K562 (cell line): ENCODE data around the gene DIMT1. TPM values are rescaled to one million over a fixed set of nuclear protein-coding genes. Genes with fewer than 3 reads are reported as not detected.

Experiments
- BACH1 ChIP-seq: fragments of 200-800 bp; sonication (Bioruptor generic); IDR thresholded peaks from 2 replicates; pipeline ENCODE4 v1.6.1; 2016; ENCODE audit warnings: missing genetic modification characterization, missing compliant biosample characterization
- CHD4 ChIP-seq: fragments of 200-600 bp; sonication (generic); IDR thresholded peaks from 3 replicates; pipeline ENCODE4 v1.6.1; 2012; ENCODE audit warnings: low read depth, mild to moderate bottlenecking, mixed read lengths, low read length, inconsistent platforms; ENCODE audit not compliant: insufficient read depth, insufficient replicate concordance, poor library complexity, severe bottlenecking
- HDAC1 ChIP-seq, 2 experiments: fragments of 450-650 bp; IDR thresholded peaks; 2 replicates each; pipeline ENCODE4 v1.6.1; 2016 to 2017; ENCODE audit warnings: inconsistent platforms in 1 of 2, mild to moderate bottlenecking in 1 of 2, moderate library complexity in 1 of 2
- HMGN3 ChIP-seq: IDR thresholded peaks from 2 replicates; pipeline ENCODE4 v1.6.1; 2011; ENCODE audit warnings: borderline replicate concordance, low read depth, mild to moderate bottlenecking, mixed read lengths, low read length; ENCODE audit not compliant: insufficient read length; ENCODE audit errors: extremely low read depth
- JUND ChIP-seq, 2 experiments: IDR thresholded peaks; 2 replicates in 1 of 2; 3 replicates in 1 of 2; pipeline ENCODE4 v1.6.1; 2011; ENCODE audit warnings: borderline replicate concordance in 2 of 2, low read depth in 2 of 2, low read length in 2 of 2, improper control_type of control experiment in 1 of 2, missing biosample characterization in 1 of 2, missing genetic modification characterization in 1 of 2, missing genetic modification reagents in 1 of 2
- MTA1 ChIP-seq: fragments of 450-650 bp; IDR thresholded peaks from 2 replicates; pipeline ENCODE4 v1.6.1; 2017; ENCODE audit warnings: borderline replicate concordance
- MTA3 ChIP-seq: fragments of 450-650 bp; formaldehyde crosslinking; IDR thresholded peaks from 2 replicates; pipeline ENCODE4 v1.6.1; 2017; ENCODE audit warnings: mild to moderate bottlenecking, borderline replicate concordance
- POLR2AphosphoS2 ChIP-seq: IDR thresholded peaks from 2 replicates; pipeline ENCODE4 v1.6.1; 2012; ENCODE audit warnings: low read length, improper control_type of control experiment
- SIRT6 ChIP-seq: IDR thresholded peaks from one replicate; pipeline ENCODE4 v1.6.1; 2012; ENCODE audit warnings: low read depth, mild to moderate bottlenecking, control low read depth, inconsistent platforms, low read length, moderate library complexity
- SUPT5H ChIP-seq: fragments of 450-650 bp; IDR thresholded peaks from 2 replicates; pipeline ENCODE4 v1.6.1; 2016
- TEAD1 ChIP-seq, 2 experiments: fragments of 450-650 bp in 1 of 2; sonication (generic) in 1 of 2; formaldehyde crosslinking; IDR thresholded peaks; 2 replicates each; pipeline versions ENCODE4 v1.4.0 to v1.8.0; 2020 to 2022; ENCODE audit warnings: mild to moderate bottlenecking in 2 of 2, missing genetic modification reagents in 1 of 2
- TEAD4 ChIP-seq, 2 experiments: sonication (generic) in 1 of 2; formaldehyde crosslinking in 1 of 2; IDR thresholded peaks; 2 replicates each; pipeline versions ENCODE4 v1.6.1 to v1.8.0; 2012 to 2022; ENCODE audit warnings: borderline replicate concordance in 1 of 2, inconsistent platforms in 1 of 2, low read length in 1 of 2, mild to moderate bottlenecking in 1 of 2, missing genetic modification reagents in 1 of 2
- THRAP3 ChIP-seq: fragments of 450-650 bp; IDR thresholded peaks from 2 replicates; pipeline ENCODE4 v1.6.1; 2016; ENCODE audit warnings: mild to moderate bottlenecking, inconsistent platforms, borderline replicate concordance
- TSC22D4 ChIP-seq: fragments of 450-650 bp; IDR thresholded peaks from 2 replicates; pipeline ENCODE4 v1.6.1; 2016; ENCODE audit warnings: missing genetic modification characterization, missing biosample characterization, control low read depth
- XRCC4 ChIP-seq: IDR thresholded peaks from one replicate; pipeline ENCODE4 v1.6.1; 2011; ENCODE audit not compliant: insufficient read depth, insufficient read length; ENCODE audit errors: extremely low read depth
- ZBTB49 ChIP-seq: sonication (generic); formaldehyde crosslinking; IDR thresholded peaks from 2 replicates; pipeline ENCODE4 v1.8.0; 2022; ENCODE audit warnings: missing genetic modification reagents, mild to moderate bottlenecking, borderline replicate concordance
- ZBTB8A ChIP-seq: fragments of 450-650 bp; IDR thresholded peaks from 2 replicates; pipeline ENCODE4 v1.6.1; 2018; ENCODE audit warnings: mild to moderate bottlenecking, moderate library complexity; ENCODE audit not compliant: partially characterized antibody
- ZNF324 ChIP-seq: fragments of 250-450 bp; sonication (Bioruptor Pico); IDR thresholded peaks from 2 replicates; pipeline ENCODE4 v1.4.0; 2020; ENCODE audit warnings: mild to moderate bottlenecking
- ZNF347 ChIP-seq: fragments of 450-650 bp; formaldehyde crosslinking; IDR thresholded peaks from 2 replicates; pipeline ENCODE4 v1.4.0; 2020; ENCODE audit warnings: low read depth, mild to moderate bottlenecking, moderate library complexity
- ZNF408 ChIP-seq: fragments of 250-450 bp; sonication (Bioruptor Pico); IDR thresholded peaks from 2 replicates; pipeline ENCODE4 v1.4.0; 2020; ENCODE audit warnings: low read depth, mild to moderate bottlenecking, moderate library complexity
- ZNF57 ChIP-seq: fragments of 450-650 bp; formaldehyde crosslinking; IDR thresholded peaks from 2 replicates; pipeline ENCODE4 v1.4.0; 2020; ENCODE audit warnings: mild to moderate bottlenecking, moderate library complexity
- polyA plus RNA-seq, 8 experiments: library from polyadenylated mRNA; depleted of rRNA in 4 of 8; stranded (reverse) in 5 of 8; unstranded in 3 of 8; fragments of >200 nt; fragmentation: Nextera tagmentation in 2 of 8; fragmentation: Illumina TruSeq in 1 of 8; extraction: Ambion mirVana in 2 of 8; extraction: Trizol in 1 of 8; gene quantifications; 2 replicates each; pipeline versions ENCODE4 v1.2.1 to v1.2.3, GENCODE V29; 2011 to 2014; ENCODE audit warnings: inconsistent platforms in 1 of 8, missing spikeins in 1 of 8
- total RNA-seq, 7 experiments: library from RNA; depleted of rRNA in 6 of 7; stranded (reverse); fragments of >200 nt in 6 of 7; fragmentation: Illumina TruSeq in 2 of 7; extraction: Trizol in 2 of 7; gene quantifications; 2 replicates each; pipeline versions ENCODE4 v1.2.1 to v1.2.3, GENCODE V29; 2011 to 2021; ENCODE audit warnings: low replicate concordance in 1 of 7
- TF ChIP-seq, protein P1 (sequence below): fragments of 450-650 bp; IDR thresholded peaks from one replicate; pipeline ENCODE4 v1.6.1; 2018; ENCODE audit warnings: mild to moderate bottlenecking, moderate library complexity; ENCODE audit not compliant: partially characterized antibody
- TF ChIP-seq, protein P2 (sequence below): sonication (generic); formaldehyde crosslinking; IDR thresholded peaks from 2 replicates; pipeline ENCODE4 v1.8.0; 2022; ENCODE audit warnings: mild to moderate bottlenecking, missing genetic modification reagents

DIMT1 gene
- total and polyA plus RNA-seq, 9 of the 15 experiments (the other 6 are each of a cell fraction or from before 2014, with no cell fraction given): 28.9 to 85.3 (median 54.1) TPM

DNA sequence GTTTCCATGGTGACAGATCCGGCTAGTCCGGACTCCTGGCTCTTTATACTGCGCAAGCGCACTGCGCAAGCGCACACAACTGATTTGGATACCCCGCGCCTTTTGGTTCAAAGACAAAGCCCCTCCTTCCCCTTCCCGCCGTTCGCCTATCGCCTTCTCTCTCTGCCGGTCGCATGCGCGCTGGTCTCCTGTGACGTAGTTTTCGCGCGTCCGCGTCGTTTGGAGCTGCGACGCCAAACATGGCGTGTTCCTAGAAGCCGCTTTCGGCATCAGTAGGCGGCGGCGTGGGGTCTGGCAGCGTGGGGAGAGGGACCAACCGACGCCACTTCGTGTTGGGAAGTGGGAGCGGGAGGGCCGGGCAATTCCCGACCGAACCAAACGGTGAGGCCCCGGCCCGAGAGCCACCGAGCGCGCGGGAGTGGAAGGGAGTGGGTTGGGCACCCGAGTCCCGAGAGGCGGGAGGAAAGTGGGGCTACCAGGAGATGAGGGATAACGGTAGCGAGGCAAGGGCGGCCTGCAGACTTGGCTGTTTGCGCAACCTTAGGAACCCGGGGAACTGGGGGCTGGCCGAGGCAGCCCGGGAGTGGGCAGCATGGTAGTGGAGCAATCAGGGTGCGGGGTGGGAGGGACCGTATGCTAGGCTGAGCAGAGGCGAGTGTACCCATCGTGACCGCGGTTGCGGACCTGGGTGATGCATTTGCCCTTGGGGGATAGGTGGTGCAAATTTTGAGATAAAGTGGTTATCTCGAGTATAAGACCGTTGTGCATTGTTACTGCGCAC lies 9.0 kb upstream of the DIMT1 start, which contains the start of gene IPO11 (continued):
- TF ChIP-seq POLR2AphosphoS2 (peak; percentile 43; the same call in 1 of the 2 replicates), HDAC1 (IDR thresholded peaks at IDR 0.05) (peak; percentile 71 to 97; a peak in 2 of 4 replicates), THRAP3 (no peak), MTA1 (peak; percentile 100), JUND (IDR thresholded peaks at IDR 0.05; ENCODE audit: borderline replicate concordance, low read depth, low read length) (peak; percentile 68), JUND (tag; IDR thresholded peaks at IDR 0.05; ENCODE audit: borderline replicate concordance, low read depth, low read length) (no peak), ZNF57 (no peak), TEAD4 (IDR thresholded peaks at IDR 0.05; ENCODE audit: low read length) (no peak), TEAD4 (CRISPR knock-in tag; IDR thresholded peaks at IDR 0.05; ENCODE audit: borderline replicate concordance) (no peak), ZBTB49 (CRISPR knock-in tag) (no peak; the same call in 1 of the 2 replicates), XRCC4 (no peak), SUPT5H (peak; percentile 93), ZNF408 (CRISPR knock-in tag) (no peak), HMGN3 (no peak), MTA3 (peak; percentile 85), TSC22D4 (tag) (no peak), ZNF324 (CRISPR knock-in tag) (no peak), BACH1 (no peak), TEAD1 (CRISPR knock-in tag; IDR thresholded peaks at IDR 0.05) (0 out of 4 replicates have a peak, but pooled peaks of 1 of the 2 experiments have one; percentile 47), ZBTB8A (no peak), SIRT6 (no peak), ZNF347 (CRISPR knock-in tag) (no peak), CHD4 (no peak)
- TF ChIP-seq, protein P1, sequence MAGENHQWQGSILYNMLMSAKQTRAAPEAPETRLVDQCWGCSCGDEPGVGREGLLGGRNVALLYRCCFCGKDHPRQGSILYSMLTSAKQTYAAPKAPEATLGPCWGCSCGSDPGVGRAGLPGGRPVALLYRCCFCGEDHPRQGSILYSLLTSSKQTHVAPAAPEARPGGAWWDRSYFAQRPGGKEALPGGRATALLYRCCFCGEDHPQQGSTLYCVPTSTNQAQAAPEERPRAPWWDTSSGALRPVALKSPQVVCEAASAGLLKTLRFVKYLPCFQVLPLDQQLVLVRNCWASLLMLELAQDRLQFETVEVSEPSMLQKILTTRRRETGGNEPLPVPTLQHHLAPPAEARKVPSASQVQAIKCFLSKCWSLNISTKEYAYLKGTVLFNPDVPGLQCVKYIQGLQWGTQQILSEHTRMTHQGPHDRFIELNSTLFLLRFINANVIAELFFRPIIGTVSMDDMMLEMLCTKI: no peak
- TF ChIP-seq, protein P2, sequence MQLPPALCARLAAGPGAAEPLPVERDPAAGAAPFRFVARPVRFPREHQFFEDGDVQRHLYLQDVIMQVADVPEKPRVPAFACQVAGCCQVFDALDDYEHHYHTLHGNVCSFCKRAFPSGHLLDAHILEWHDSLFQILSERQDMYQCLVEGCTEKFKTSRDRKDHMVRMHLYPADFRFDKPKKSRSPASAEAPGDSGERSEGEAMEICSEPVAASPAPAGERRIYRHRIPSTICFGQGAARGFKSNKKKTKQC: peak; percentile 62; the same call in 1 of the 2 replicates
